H9 (cell line): ENCODE data around the gene OR56A3. TPM values are rescaled to one million over a fixed set of nuclear protein-coding genes. Genes with fewer than 3 reads are reported as not detected.

Experiments used
- DNase-seq: peaks from one replicate; pipeline ENCODE4 v3.0.0-alpha.2; 2017
- H2AFZ ChIP-seq: one replicate; pipeline ENCODE4 v1.6.1; 2013; ENCODE audit warnings: mild to moderate bottlenecking, low read length, control low read depth, moderate library complexity
- H2AK5ac ChIP-seq: 2 replicates; pipeline ENCODE4 v1.6.1; 2013; ENCODE audit warnings: low read length, control low read depth, mixed read lengths; ENCODE audit not compliant: insufficient read length
- H2BK120ac ChIP-seq: one replicate; pipeline ENCODE4 v1.6.1; 2013; ENCODE audit warnings: low read depth, mild to moderate bottlenecking, low read length, control low read depth, inconsistent platforms; ENCODE audit not compliant: poor library complexity, severe bottlenecking
- H2BK12ac ChIP-seq: 2 replicates; pipeline ENCODE4 v1.6.1; 2013; ENCODE audit warnings: low read length, control low read depth, mixed read lengths, low read depth; ENCODE audit not compliant: insufficient read length
- H2BK15ac ChIP-seq: 2 replicates; pipeline ENCODE4 v1.6.1; 2013; ENCODE audit warnings: low read depth, low read length, control low read depth
- H2BK20ac ChIP-seq: one replicate; pipeline ENCODE4 v1.6.1; 2013; ENCODE audit warnings: low read depth, mild to moderate bottlenecking, low read length, control low read depth, inconsistent platforms; ENCODE audit not compliant: poor library complexity, severe bottlenecking
- H2BK5ac ChIP-seq: 2 replicates; pipeline ENCODE4 v1.6.1; 2013; ENCODE audit warnings: low read length, control low read depth, mixed read lengths; ENCODE audit not compliant: insufficient read length
- H3K14ac ChIP-seq: 2 replicates; pipeline ENCODE4 v1.6.1; 2013; ENCODE audit warnings: low read length, control low read depth; ENCODE audit not compliant: insufficient read depth
- H3K18ac ChIP-seq: 2 replicates; pipeline ENCODE4 v1.6.1; 2013; ENCODE audit warnings: low read depth, mild to moderate bottlenecking, mixed read lengths, low read length, control low read depth; ENCODE audit not compliant: insufficient read length
- H3K23ac ChIP-seq: 2 replicates; pipeline ENCODE4 v1.6.1; 2013; ENCODE audit warnings: low read length, control low read depth, mixed read lengths, low read depth; ENCODE audit not compliant: insufficient read length
- H3K23me2 ChIP-seq: 2 replicates; pipeline ENCODE4 v1.6.1; 2013; ENCODE audit warnings: low read depth, mild to moderate bottlenecking, mixed read lengths, low read length, control low read depth; ENCODE audit not compliant: insufficient read length, poor library complexity, severe bottlenecking
- H3K27ac ChIP-seq: 2 replicates; pipeline ENCODE4 v1.5.1; 2013; ENCODE audit warnings: low read length, control low read depth, mixed read lengths, low read depth; ENCODE audit not compliant: insufficient read length
- H3K27me3 ChIP-seq: 2 replicates; pipeline ENCODE4 v1.6.1; 2013; ENCODE audit warnings: low read length, control low read depth, inconsistent platforms; ENCODE audit not compliant: insufficient read depth
- H3K4ac ChIP-seq: 2 replicates; pipeline ENCODE4 v1.6.1; 2013; ENCODE audit warnings: low read depth, mild to moderate bottlenecking, control low read depth, inconsistent platforms, low read length, moderate library complexity
- H3K4me1 ChIP-seq: 2 replicates; pipeline ENCODE4 v1.6.1; 2013; ENCODE audit warnings: low read length, control low read depth, inconsistent platforms; ENCODE audit not compliant: insufficient read depth
- H3K4me2 ChIP-seq: 2 replicates; pipeline ENCODE4 v1.6.1; 2013; ENCODE audit warnings: low read length, control low read depth, mixed read lengths; ENCODE audit not compliant: insufficient read length, insufficient read depth
- H3K56ac ChIP-seq: 2 replicates; pipeline ENCODE4 v1.6.1; 2013; ENCODE audit warnings: low read depth, mild to moderate bottlenecking, mixed read lengths, low read length, control low read depth; ENCODE audit not compliant: insufficient read length
- H3K79me1 ChIP-seq: 2 replicates; pipeline ENCODE4 v1.6.1; 2013; ENCODE audit warnings: low read depth, mild to moderate bottlenecking, moderate library complexity, low read length, control low read depth, inconsistent platforms; ENCODE audit not compliant: insufficient read depth, poor library complexity, severe bottlenecking
- H3K79me2 ChIP-seq: 2 replicates; pipeline ENCODE4 v1.6.1; 2013; ENCODE audit warnings: low read length, control low read depth, inconsistent platforms; ENCODE audit not compliant: insufficient read depth
- H3K9ac ChIP-seq: 2 replicates; pipeline ENCODE4 v1.6.1; 2013; ENCODE audit warnings: low read length, control low read depth, mixed read lengths; ENCODE audit not compliant: insufficient read length; ENCODE audit errors: extremely low read depth
- H3K9me3 ChIP-seq: one replicate; pipeline ENCODE4 v1.6.1; 2013; ENCODE audit warnings: low read depth, low read length, inconsistent platforms; ENCODE audit not compliant: control insufficient read depth
- H3T11ph ChIP-seq: one replicate; pipeline ENCODE4 v1.6.1; 2013; ENCODE audit warnings: mild to moderate bottlenecking, low read length, control low read depth, inconsistent platforms
- H4K20me1 ChIP-seq: one replicate; pipeline ENCODE4 v1.6.1; 2013; ENCODE audit not compliant: control insufficient read depth, insufficient read length, insufficient read depth
- H4K5ac ChIP-seq: 2 replicates; pipeline ENCODE4 v1.6.1; 2013; ENCODE audit warnings: low read depth, mild to moderate bottlenecking, mixed read lengths, low read length, control low read depth; ENCODE audit not compliant: insufficient read length
- H4K8ac ChIP-seq: replicated peaks from 2 replicates; pipeline ENCODE4 v1.6.1; 2013; ENCODE audit warnings: low read length, control low read depth, mixed read lengths, low read depth; ENCODE audit not compliant: insufficient read length
- H4K91ac ChIP-seq: 2 replicates; pipeline ENCODE4 v1.6.1; 2013; ENCODE audit warnings: low read depth, mild to moderate bottlenecking, moderate library complexity, mixed read lengths, low read length, control low read depth; ENCODE audit not compliant: insufficient read length
- H3K27ac Mint-ChIP-seq, 3 experiments: 2 replicates in 2 of 3; 3 replicates in 1 of 3; pipeline ENCODE4 v1.8.0; 2020 to 2021; ENCODE audit warnings: mixed read lengths in 3 of 3, mild to moderate bottlenecking in 1 of 3, moderate library complexity in 1 of 3
- H3K27me3 Mint-ChIP-seq: 2 replicates; pipeline ENCODE4 v1.8.0; 2021; ENCODE audit warnings: low read depth, mild to moderate bottlenecking, moderate library complexity, mixed read lengths
- H3K36me3 Mint-ChIP-seq, 3 experiments: 2 replicates in 2 of 3; 3 replicates in 1 of 3; pipeline ENCODE4 v1.8.0; 2020 to 2021; ENCODE audit warnings: low read depth in 3 of 3, mixed read lengths in 3 of 3; ENCODE audit not compliant: insufficient read depth in 1 of 3
- H3K4me1 Mint-ChIP-seq, 2 experiments: 2 replicates each; pipeline ENCODE4 v1.8.0; 2020; ENCODE audit warnings: mixed read lengths in 2 of 2
- H3K4me3 Mint-ChIP-seq, 2 experiments: 2 replicates in 1 of 2; 3 replicates in 1 of 2; pipeline ENCODE4 v1.8.0; 2020 to 2021; ENCODE audit warnings: mild to moderate bottlenecking in 2 of 2, mixed read lengths in 2 of 2, moderate library complexity in 1 of 2
- H3K9me3 Mint-ChIP-seq, 2 experiments: 2 replicates in 1 of 2; 3 replicates in 1 of 2; pipeline ENCODE4 v1.8.0; 2020; ENCODE audit warnings: mild to moderate bottlenecking in 2 of 2, mixed read lengths in 2 of 2, moderate library complexity in 1 of 2
- whole genome bisulfite sequencing: extraction: QIAGEN DNeasy Blood & Tissue Kit; methylation state at CpG from one replicate; pipeline ENCODE4 v1.1.7; 2013; ENCODE audit warnings: missing lambda C conversion rate, low lambda C conversion rate, mixed read lengths; ENCODE audit not compliant: insufficient read length; ENCODE audit errors: extremely low coverage; 5-methylcytosine and 5-hydroxymethylcytosine counted together
- total RNA-seq: library from RNA; stranded (reverse); gene quantifications from 2 replicates; pipeline ENCODE4 v1.2.1, GENCODE V29; 2021
- TF ChIP-seq, protein P1 (sequence below): fragments of 200-600 bp; sonication (generic); conservative IDR thresholded peaks from 3 replicates; pipeline ENCODE4 v1.8.0; 2021; ENCODE audit warnings: antibody characterized with exemption, mild to moderate bottlenecking

Gene OR56A3
- total RNA-seq, 1 experiment from 2014 or later: not detected

DNA sequence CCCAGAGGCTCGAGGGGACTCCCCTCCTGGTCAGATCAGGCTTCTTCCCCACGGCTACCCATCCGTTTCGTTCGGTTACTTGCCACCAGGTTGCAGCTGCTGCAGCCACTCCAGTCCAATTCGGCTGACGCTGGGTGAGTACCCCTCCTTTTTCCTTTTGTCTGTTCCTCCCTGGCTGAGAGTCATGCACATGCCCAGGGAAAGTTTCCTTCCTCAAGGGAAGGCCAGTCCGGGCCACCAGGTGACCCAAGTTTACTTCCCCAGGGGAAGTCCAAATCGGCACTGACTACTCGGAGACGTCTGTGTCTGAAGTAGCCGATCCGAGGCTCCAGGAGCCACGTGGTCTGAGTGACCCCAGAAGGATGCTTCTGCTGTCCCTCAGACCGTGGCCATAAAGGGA is 13.2 kb upstream of the OR56A3 start:
- Histone ChIP-seq H4K8ac (no peak overlapping the region), H3K9me3 (no peaks in the 10 kb centered on the region), H3K27ac (no peak overlapping the region), H2AK5ac (no peak overlapping the region), H3K79me2 (no peaks in the 10 kb centered on the region), H3K18ac (no peak overlapping the region), H3K4me1 (no peaks in the 10 kb centered on the region), H3K27me3 (no peaks in the 10 kb centered on the region), H3K4ac (no peak overlapping the region), H3K79me1 (no peaks in the 10 kb centered on the region), H4K5ac (no peak overlapping the region), H4K20me1 (no peaks in the 10 kb centered on the region), H2BK20ac (no peak overlapping the region), H2BK12ac (no peak overlapping the region), H3K56ac (no peak overlapping the region), H2BK15ac (no peak overlapping the region), H2BK5ac (no peak overlapping the region), H3T11ph (no peak overlapping the region), H3K23ac (no peak overlapping the region), H4K91ac (no peak overlapping the region), H3K14ac (no peak overlapping the region), H3K4me2 (no peak overlapping the region), H3K23me2 (peaks cover 2% of the 10 kb centered on the region), H2BK120ac (no peak overlapping the region), H3K9ac (no peak overlapping the region), H2AFZ (no peak overlapping the region)
- no peak for DNase-seq
- TF ChIP-seq, protein P1, sequence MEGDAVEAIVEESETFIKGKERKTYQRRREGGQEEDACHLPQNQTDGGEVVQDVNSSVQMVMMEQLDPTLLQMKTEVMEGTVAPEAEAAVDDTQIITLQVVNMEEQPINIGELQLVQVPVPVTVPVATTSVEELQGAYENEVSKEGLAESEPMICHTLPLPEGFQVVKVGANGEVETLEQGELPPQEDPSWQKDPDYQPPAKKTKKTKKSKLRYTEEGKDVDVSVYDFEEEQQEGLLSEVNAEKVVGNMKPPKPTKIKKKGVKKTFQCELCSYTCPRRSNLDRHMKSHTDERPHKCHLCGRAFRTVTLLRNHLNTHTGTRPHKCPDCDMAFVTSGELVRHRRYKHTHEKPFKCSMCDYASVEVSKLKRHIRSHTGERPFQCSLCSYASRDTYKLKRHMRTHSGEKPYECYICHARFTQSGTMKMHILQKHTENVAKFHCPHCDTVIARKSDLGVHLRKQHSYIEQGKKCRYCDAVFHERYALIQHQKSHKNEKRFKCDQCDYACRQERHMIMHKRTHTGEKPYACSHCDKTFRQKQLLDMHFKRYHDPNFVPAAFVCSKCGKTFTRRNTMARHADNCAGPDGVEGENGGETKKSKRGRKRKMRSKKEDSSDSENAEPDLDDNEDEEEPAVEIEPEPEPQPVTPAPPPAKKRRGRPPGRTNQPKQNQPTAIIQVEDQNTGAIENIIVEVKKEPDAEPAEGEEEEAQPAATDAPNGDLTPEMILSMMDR: no peak
- WGBS: no CpG with 5 or more reads among the region's 15 CpGs
- Mint-ChIP-seq H3K27ac (no peak overlapping the region; a peak in 1 of 7 replicates), H3K36me3 (peaks cover 16 to 34% (median 18%) of the 10 kb centered on the region in 3 experiments), H3K4me3 (no peak overlapping the region), H3K9me3 (peaks cover 29 to 39% of the 10 kb centered on the region in 2 experiments), H3K4me1 (no peaks in the 10 kb centered on the region), H3K27me3 (peaks cover 1% of the 10 kb centered on the region)
